HG03066 (cell line): Measurements from ENCODE around the gene XAGE2.

Source experiments
- ATAC-seq: cut with Tn5 transposase; IDR thresholded peaks from one replicate; pipeline ENCODE4 v1.9.1; 2021; ENCODE audit warnings: low read depth; ENCODE audit not compliant: unreplicated experiment

Gene XAGE2

DNA sequence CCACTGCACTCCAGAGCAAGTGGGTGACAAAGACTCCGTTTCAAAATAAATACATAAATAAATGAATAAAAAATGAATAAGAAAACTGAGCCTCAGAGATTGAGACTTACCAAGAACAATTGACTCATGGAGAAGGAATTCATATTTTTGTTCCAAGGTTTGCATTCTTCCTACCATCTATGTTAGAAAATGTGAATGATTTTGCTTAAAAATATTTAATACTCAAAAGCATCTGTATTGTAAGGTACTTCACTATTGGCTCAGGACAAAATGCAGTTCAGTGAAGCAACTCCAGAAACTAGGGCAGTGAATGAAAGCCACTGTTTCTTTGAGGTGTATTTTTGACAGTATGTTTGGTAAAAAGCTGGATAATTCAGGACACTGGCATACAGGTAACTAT is 54.1 kb downstream of the XAGE2 start:
- ATAC-seq = no peak

DNA sequence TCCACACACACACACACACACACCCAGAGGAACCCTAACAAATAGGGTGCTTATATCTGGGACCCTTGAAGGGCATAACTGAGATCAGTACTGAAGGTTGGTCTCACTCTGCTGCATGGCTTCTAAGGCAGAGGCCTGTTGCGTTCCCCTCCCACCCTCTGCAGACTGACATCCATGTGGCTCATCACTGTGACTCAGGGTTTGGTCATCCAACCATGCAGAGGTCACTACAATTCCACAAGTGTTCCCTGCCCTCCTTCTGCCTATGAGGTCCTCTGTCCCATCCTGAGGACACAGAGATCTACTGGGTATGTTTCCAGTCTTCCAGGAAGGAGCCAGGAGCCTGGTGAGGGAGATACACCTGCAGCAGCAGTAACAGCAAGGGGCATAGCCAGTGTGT is 55.8 kb downstream of the XAGE2 start:
- ATAC-seq = no peak
